ENCODE data around the gene TEX12.

- TF ChIP-seq, protein P1, sequence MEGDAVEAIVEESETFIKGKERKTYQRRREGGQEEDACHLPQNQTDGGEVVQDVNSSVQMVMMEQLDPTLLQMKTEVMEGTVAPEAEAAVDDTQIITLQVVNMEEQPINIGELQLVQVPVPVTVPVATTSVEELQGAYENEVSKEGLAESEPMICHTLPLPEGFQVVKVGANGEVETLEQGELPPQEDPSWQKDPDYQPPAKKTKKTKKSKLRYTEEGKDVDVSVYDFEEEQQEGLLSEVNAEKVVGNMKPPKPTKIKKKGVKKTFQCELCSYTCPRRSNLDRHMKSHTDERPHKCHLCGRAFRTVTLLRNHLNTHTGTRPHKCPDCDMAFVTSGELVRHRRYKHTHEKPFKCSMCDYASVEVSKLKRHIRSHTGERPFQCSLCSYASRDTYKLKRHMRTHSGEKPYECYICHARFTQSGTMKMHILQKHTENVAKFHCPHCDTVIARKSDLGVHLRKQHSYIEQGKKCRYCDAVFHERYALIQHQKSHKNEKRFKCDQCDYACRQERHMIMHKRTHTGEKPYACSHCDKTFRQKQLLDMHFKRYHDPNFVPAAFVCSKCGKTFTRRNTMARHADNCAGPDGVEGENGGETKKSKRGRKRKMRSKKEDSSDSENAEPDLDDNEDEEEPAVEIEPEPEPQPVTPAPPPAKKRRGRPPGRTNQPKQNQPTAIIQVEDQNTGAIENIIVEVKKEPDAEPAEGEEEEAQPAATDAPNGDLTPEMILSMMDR (IDR thresholded peaks at IDR 0.05; ENCODE audit: low read depth, low read length, poor library complexity, severe bottlenecking), result no peak
- TF ChIP-seq EZH2phosphoT487 (IDR thresholded peaks at IDR 0.05; ENCODE audit: borderline replicate concordance, low read length), result no peak
Measured at GRCh38 chr11:112167145-112167544, at the start of gene TEX12.

Data from DOHH2 (cell line).